GM13976 (cell line): ENCODE measurements around the gene RASGEF1B.

ENCODE experiments used
- DNase-seq: peaks from one replicate; pipeline ENCODE4 v3.0.0; 2012; ENCODE audit warnings: low spot score
- CTCF ChIP-seq: IDR thresholded peaks from 2 replicates; pipeline ENCODE4 v1.5.1; 2012; ENCODE audit warnings: borderline replicate concordance, mild to moderate bottlenecking; ENCODE audit not compliant: insufficient read depth; ENCODE audit errors: extremely low read depth, missing control alignments, control extremely low read depth
- in situ Hi-C: fragments of 300-500 bp; cut with MboI; formaldehyde crosslinking; loops from one replicate; pipeline ENCODE4 v1.12.0; 2022; ENCODE audit warnings: low sequenced_read_pairs, mixed read lengths, inconsistent platforms; ENCODE audit not compliant: unreplicated experiment

Gene RASGEF1B

GRCh38 chr4:81404294-81404693 lies 67.4 kb downstream of the RASGEF1B start:
- in situ Hi-C loops: loop anchor here (10.0 kb wide), 2 partner anchors 441 to 801 kb away; no protein-coding TSS in a partner anchor
- no peak for TF ChIP-seq CTCF
- no peak for DNase-seq

GRCh38 chr4:81399306-81400086 lies 72.2 kb downstream of the RASGEF1B start:
- no peak for TF ChIP-seq CTCF
- no peak for DNase-seq
- in situ Hi-C loops: loop anchor here (10.0 kb wide), 2 partner anchors 445 to 805 kb away; no protein-coding TSS in a partner anchor

GRCh38 chr4:81398379-81398778 lies 73.3 kb downstream of the RASGEF1B start:
- TF ChIP-seq CTCF: no peak
- DNase-seq: no peak
- in situ Hi-C loops: no loop called here

GRCh38 chr4:81397635-81398034 lies 74.1 kb downstream of the RASGEF1B start:
- in situ Hi-C loops: no loop called here
- TF ChIP-seq CTCF: no peak
- DNase-seq: no peak

- no peak for DNase-seq
- TF ChIP-seq CTCF: no peak
- in situ Hi-C loops: no loop called here
Observed at GRCh38 chr4:81395239-81395638, 76.5 kb downstream of the RASGEF1B start.

- in situ Hi-C loops: no loop called here
- TF ChIP-seq CTCF: no peak
- no peak for DNase-seq
Observed at GRCh38 chr4:81392164-81392563, 79.5 kb downstream of the RASGEF1B start.
